Thymus (tissue), 11 donors: Measurements from ENCODE around the gene KRT25. TPM values are rescaled to one million over a fixed set of nuclear protein-coding genes. Genes with fewer than 3 reads are reported as not detected.

Experiments
- DNase-seq, 9 donors: peaks; one replicate each; pipeline ENCODE4 v3.0.0-alpha.2; 2013; ENCODE audit warnings: low spot score in 9 of 9, low read depth in 6 of 9, missing footprints in 1 of 9
- H3K27ac ChIP-seq, 2 donors: one replicate each; pipeline ENCODE4 v1.5.1; 2013; ENCODE audit warnings: control low read depth in 1 of 2, low read depth in 1 of 2, low read length in 1 of 2, mild to moderate bottlenecking in 1 of 2, moderate library complexity in 1 of 2
- H3K27me3 ChIP-seq, 2 donors: one replicate each; pipeline ENCODE4 v1.5.1; 2013; ENCODE audit warnings: low read length in 1 of 2; ENCODE audit not compliant: control insufficient read depth in 2 of 2, insufficient read depth in 1 of 2
- H3K36me3 ChIP-seq, 2 donors: one replicate each; pipeline ENCODE4 v1.5.1; 2013; ENCODE audit warnings: low read length in 1 of 2, mild to moderate bottlenecking in 1 of 2, moderate library complexity in 1 of 2; ENCODE audit not compliant: control insufficient read depth in 2 of 2, insufficient read depth in 2 of 2
- H3K4me1 ChIP-seq, 2 donors: one replicate each; pipeline ENCODE4 v1.5.1; 2013; ENCODE audit warnings: low read length in 2 of 2; ENCODE audit not compliant: control insufficient read depth in 2 of 2, insufficient read depth in 2 of 2
- H3K4me3 ChIP-seq, 2 donors: one replicate each; pipeline ENCODE4 v1.5.1; 2013; ENCODE audit warnings: low read length in 2 of 2, control low read depth in 1 of 2, mild to moderate bottlenecking in 1 of 2
- H3K9me3 ChIP-seq, 2 donors: one replicate each; pipeline ENCODE4 v1.5.1; 2013; ENCODE audit warnings: low read length in 1 of 2, mild to moderate bottlenecking in 1 of 2; ENCODE audit not compliant: control insufficient read depth in 2 of 2, insufficient read depth in 1 of 2
- WGBS: extraction: QIAGEN DNeasy Blood & Tissue Kit; methylation state at CpG from one replicate; pipeline ENCODE4 v1.1.7; 2013; 5-methylcytosine and 5-hydroxymethylcytosine counted together
- polyA plus RNA-seq: library from polyadenylated mRNA; stranded (reverse); fragments of 200-250 nt; gene quantifications from one replicate; pipeline ENCODE4 v1.2.3, GENCODE V29; 2013
- total RNA-seq: library from RNA; stranded (reverse); fragments of 120-200 nt; gene quantifications from one replicate; pipeline ENCODE4 v1.2.4, GENCODE V29; 2013
- donor health status: healthy.

The KRT25 gene
- total and polyA plus RNA-seq, 2 donors: 0.19 to 1.0 TPM

GRCh38 chr17:40791787-40792436 is 36.8 kb upstream of the KRT25 start:
- Histone ChIP-seq H3K4me1 (no peaks in the 10 kb centered on the region), H3K27me3 (peaks cover 4 to 16% of the 10 kb centered on the region in 2 donors), H3K9me3 (no peaks in the 10 kb centered on the region), H3K4me3 (no peak overlapping the region), H3K36me3 (no peaks in the 10 kb centered on the region), H3K27ac (no peak overlapping the region)
- no peak for DNase-seq
- WGBS: 58% methylated on average over 6 of the region's 6 CpGs

GRCh38 chr17:40791111-40791510 is 36.0 kb upstream of the KRT25 start:
- WGBS: 98% methylated on average over 1 of the region's 1 CpG

GRCh38 chr17:40782450-40782849 is 27.3 kb upstream of the KRT25 start, which contains the start of gene KRT27:
Gene KRT27, minus strand, starts transcription at chr17:40782550. Its CDS starts 57 bp downstream, at chr17:40782493.
- no peaks in the 10 kb centered on the region for H3K9me3 ChIP-seq
- no peak within 1 kb of the TSS for H3K4me3 ChIP-seq
- peaks cover 4 to 24% of the 10 kb centered on the region in 2 donors for H3K27me3 ChIP-seq
- no peaks in the 10 kb centered on the region for H3K36me3 ChIP-seq
- H3K4me1 ChIP-seq: no peaks in the 10 kb centered on the region
- no peak for DNase-seq
- WGBS: 98% methylated on average over 4 of the region's 4 CpGs
- H3K27ac ChIP-seq: no peak within 1 kb of the TSS

More at GRCh38 chr17:40791111-40791510, 36.0 kb upstream of the KRT25 start:
- no peaks in the 10 kb centered on the region for H3K36me3 ChIP-seq
- no peak overlapping the region for H3K27ac ChIP-seq
- H3K4me3 ChIP-seq: no peak overlapping the region
- H3K27me3 ChIP-seq: peaks cover 4 to 9% of the 10 kb centered on the region in 2 donors
- DNase-seq: no peak
- H3K9me3 ChIP-seq: no peaks in the 10 kb centered on the region
- no peaks in the 10 kb centered on the region for H3K4me1 ChIP-seq

DNA sequence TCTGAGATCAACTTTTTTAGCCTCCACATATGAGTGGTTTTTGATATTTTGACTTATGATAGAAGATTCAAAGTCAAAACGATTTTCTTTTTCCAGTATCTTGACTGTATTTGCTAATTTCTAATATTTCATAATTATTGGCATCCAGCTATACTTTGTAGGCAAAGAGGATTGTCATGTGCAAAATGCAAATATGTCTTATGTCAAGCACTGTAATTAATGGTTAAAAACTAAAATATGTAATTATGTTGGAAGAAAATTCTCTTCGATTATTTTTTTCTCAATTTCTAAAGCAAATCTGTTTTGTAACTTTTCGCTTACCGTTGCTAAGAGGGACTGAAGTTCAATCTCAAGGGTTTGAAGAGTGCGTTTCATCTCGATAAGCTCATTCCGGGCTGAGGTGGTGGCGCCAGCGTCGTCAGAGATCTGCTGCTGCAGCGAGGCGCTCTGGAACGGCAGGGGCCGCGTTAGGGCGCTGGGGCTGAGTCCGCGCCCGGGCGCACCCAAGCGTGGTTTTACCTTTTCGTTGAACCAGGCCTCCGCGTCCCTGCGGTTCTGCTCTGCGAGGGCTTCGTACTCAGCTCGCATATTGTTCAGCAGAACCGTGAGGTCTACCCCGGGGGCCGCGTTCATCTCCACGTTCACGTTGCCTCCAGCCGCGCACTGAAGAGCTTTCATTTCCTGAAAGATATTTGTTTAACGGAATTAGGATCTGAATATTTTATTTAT is 24.2 kb upstream of the KRT25 start:
- Histone ChIP-seq H3K36me3 (no peaks in the 10 kb centered on the region), H3K4me3 (no peak overlapping the region), H3K9me3 (no peaks in the 10 kb centered on the region), H3K4me1 (no peaks in the 10 kb centered on the region), H3K27me3 (peaks cover 4 to 25% of the 10 kb centered on the region in 2 donors), H3K27ac (no peak overlapping the region)
- peak in 1 of 9 donors; percentile 9 for DNase-seq
- WGBS: 32% methylated on average over 37 of the region's 37 CpGs

GRCh38 chr17:40778461-40778860 is 23.3 kb upstream of the KRT25 start:
- Histone ChIP-seq H3K9me3 (no peaks in the 10 kb centered on the region), H3K36me3 (no peaks in the 10 kb centered on the region), H3K27ac (no peak overlapping the region), H3K4me1 (no peaks in the 10 kb centered on the region), H3K27me3 (peaks cover 4 to 25% of the 10 kb centered on the region in 2 donors), H3K4me3 (no peak overlapping the region)
- no peak for DNase-seq
- 89% methylated on average over 5 of the region's 5 CpGs for WGBS

DNA sequence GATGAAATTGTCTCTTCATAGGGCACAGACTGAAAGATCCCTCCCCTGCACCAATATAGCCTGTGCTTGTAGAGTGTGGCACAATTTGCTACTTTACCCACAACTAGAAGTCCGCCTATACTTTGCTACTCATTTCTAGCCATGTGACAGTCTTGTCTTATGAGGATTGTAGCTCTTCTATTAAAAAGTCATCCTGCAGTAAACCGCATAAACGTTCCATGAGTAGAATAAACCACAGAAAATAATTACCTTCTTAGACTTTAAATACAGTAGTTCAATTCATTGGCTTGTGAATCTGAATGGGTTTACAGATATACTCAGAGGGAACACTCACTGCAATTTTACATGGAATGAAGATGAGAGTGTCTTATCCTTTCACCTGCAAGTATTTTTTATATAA is 22.8 kb upstream of the KRT25 start:
- 94% methylated on average over 3 of the region's 3 CpGs for WGBS
- Histone ChIP-seq H3K27ac (no peak overlapping the region), H3K4me3 (no peak overlapping the region), H3K9me3 (no peaks in the 10 kb centered on the region), H3K27me3 (peaks cover 4 to 25% of the 10 kb centered on the region in 2 donors), H3K4me1 (no peaks in the 10 kb centered on the region), H3K36me3 (no peaks in the 10 kb centered on the region)
- no peak for DNase-seq

DNA sequence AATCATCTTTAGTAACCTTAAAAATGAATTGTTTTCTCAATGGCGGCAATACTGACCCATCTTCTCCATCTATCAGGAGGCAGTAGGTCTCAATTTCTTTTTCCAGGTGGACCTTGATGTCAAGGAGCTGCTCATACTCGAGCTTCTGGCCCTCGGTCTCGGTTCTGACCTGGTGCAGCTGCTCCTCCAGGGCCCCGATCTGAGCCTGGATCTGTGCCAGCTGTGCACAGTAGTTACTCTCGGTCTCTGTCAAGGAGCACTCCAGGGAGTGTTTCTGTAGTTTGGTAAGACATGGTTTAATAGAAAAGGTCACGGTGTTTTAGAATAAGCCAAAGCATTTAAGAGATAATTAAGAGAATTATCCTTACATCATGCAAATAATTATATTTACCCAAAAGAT is 22.3 kb upstream of the KRT25 start:
- DNase-seq: no peak
- Histone ChIP-seq H3K27ac (no peak overlapping the region), H3K9me3 (no peaks in the 10 kb centered on the region), H3K36me3 (no peaks in the 10 kb centered on the region), H3K4me1 (no peaks in the 10 kb centered on the region), H3K4me3 (no peak overlapping the region), H3K27me3 (peaks cover 4 to 26% of the 10 kb centered on the region in 2 donors)
- WGBS: 88% methylated on average over 7 of the region's 7 CpGs

DNA sequence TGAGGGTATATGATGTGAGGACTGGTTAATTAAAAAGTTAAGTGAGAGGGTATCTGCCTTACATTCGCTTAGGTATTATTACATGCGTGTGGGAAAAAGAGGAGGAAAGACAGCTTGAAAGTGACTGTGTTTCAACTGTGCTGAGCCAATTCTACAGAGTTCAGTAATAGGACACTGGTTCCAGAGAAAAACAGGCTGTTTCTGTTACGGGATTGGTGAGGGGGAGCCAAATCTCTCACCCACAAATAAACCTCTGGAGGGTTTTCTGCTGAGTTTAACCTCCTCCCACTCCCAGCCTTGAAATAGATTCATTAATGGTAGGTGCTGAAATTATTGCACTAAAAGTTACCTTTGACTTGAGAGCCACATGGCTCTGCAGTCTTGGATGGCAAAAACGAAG is 20.8 kb upstream of the KRT25 start:
- no peaks in the 10 kb centered on the region for H3K36me3 ChIP-seq
- H3K27me3 ChIP-seq: peaks cover 4 to 27% of the 10 kb centered on the region in 2 donors

DNA sequence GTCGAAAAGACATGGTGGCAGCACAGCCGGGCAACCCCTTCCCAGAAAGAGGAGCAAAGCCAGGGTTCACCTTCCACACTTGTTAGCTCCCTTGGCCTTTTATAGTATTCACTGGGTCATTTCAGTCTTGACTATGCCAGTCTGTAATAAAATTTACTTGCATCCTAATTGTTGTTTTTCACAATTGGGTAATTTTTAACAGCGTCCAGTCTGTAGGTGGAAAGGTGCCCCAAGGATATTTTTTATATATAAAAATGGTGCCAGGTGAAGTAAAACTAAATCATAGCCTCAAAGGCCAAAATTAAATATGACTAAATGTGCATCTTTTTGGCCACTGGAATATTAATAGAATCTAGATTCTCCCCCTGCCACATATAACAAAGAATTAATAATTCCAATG is 17.0 kb upstream of the KRT25 start, which contains the start of gene KRT26:
Gene KRT26 (minus strand): TSS at position 101 of the 400 bp plus-strand sequence. CDS start 88 bp downstream, at position 13.
- DNase-seq: no peak
- Histone ChIP-seq H3K36me3 (no peaks in the 10 kb centered on the region), H3K27ac (no peak within 1 kb of the TSS), H3K9me3 (no peaks in the 10 kb centered on the region), H3K4me1 (no peaks in the 10 kb centered on the region), H3K27me3 (peaks cover 0 to 5% of the 10 kb centered on the region in 2 donors), H3K4me3 (no peak within 1 kb of the TSS)
- WGBS: 94% methylated on average over 3 of the region's 3 CpGs

More for the DNA sequence above, 20.8 kb upstream of the KRT25 start:
- WGBS: 91% methylated on average over 4 of the region's 4 CpGs
- Histone ChIP-seq H3K4me3 (no peak overlapping the region), H3K9me3 (no peaks in the 10 kb centered on the region), H3K27ac (no peak overlapping the region), H3K4me1 (no peaks in the 10 kb centered on the region)
- DNase-seq: no peak
